ENCODE data around the gene RNF150.

- no peak for TF ChIP-seq EZH2phosphoT487 (IDR thresholded peaks at IDR 0.05; ENCODE audit: borderline replicate concordance)
- no peak for TF ChIP-seq CTCF (conservative IDR thresholded peaks at IDR 0.05; ENCODE audit: low read length)
These were observed 74.4 kb downstream of the RNF150 start for GRCh38 chr4:141058591-141059512.
